Calu3 (cell line): ENCODE data around the gene KDELR1. TPM values are rescaled to one million over a fixed set of nuclear protein-coding genes. Genes with fewer than 3 reads are reported as not detected.

Source experiments
- BruUV-seq: library from RNA; stranded (reverse); fragments of 400-500 nt; replicated peaks from 2 replicates; lab custom pipeline; 2021; lab: Mats Ljungman, UMichigan
- CTCF ChIA-PET: fragments of 300-600 bp; sonication (Branson Sonifier 250); formaldehyde crosslinking; loops from one replicate; lab custom pipeline; 2022; ENCODE audit warnings: antibody characterized with exemption; lab: Charles Lee
- DNase-seq: peaks from one replicate; pipeline ENCODE4 v3.0.0; 2022
- H3K27ac Mint-ChIP-seq: one replicate; pipeline ENCODE4 v1.8.0; 2022; ENCODE audit warnings: mixed read lengths; ENCODE audit not compliant: unreplicated experiment
- H3K27me3 Mint-ChIP-seq: one replicate; pipeline ENCODE4 v1.8.0; 2022; ENCODE audit warnings: mixed read lengths; ENCODE audit not compliant: unreplicated experiment
- H3K36me3 Mint-ChIP-seq: one replicate; pipeline ENCODE4 v1.8.0; 2022; ENCODE audit warnings: mild to moderate bottlenecking, moderate library complexity, mixed read lengths; ENCODE audit not compliant: insufficient read depth, unreplicated experiment
- H3K4me1 Mint-ChIP-seq: one replicate; pipeline ENCODE4 v1.8.0; 2022; ENCODE audit warnings: mild to moderate bottlenecking, low read depth, mixed read lengths; ENCODE audit not compliant: unreplicated experiment
- H3K4me3 Mint-ChIP-seq: one replicate; pipeline ENCODE4 v1.8.0; 2022; ENCODE audit warnings: mild to moderate bottlenecking, low read depth, moderate library complexity, mixed read lengths; ENCODE audit not compliant: unreplicated experiment
- H3K9me3 Mint-ChIP-seq: one replicate; pipeline ENCODE4 v1.8.0; 2022; ENCODE audit warnings: low read depth, mixed read lengths; ENCODE audit not compliant: unreplicated experiment
- CTCF ChIP-seq: fragments of 200-600 bp; IDR thresholded peaks from one replicate; pipeline ENCODE4 v1.8.0; 2022; ENCODE audit warnings: antibody characterized with exemption; ENCODE audit not compliant: unreplicated experiment
- intact Hi-C: fragments of 100-400 bp; cut with micrococcal nuclease; formaldehyde crosslinking; loops from one replicate; pipeline ENCODE4 v1.10.0; 2022; ENCODE audit not compliant: unreplicated experiment
- total RNA-seq: library from RNA; stranded (reverse); gene quantifications from 2 replicates; pipeline ENCODE4 v1.2.3, GENCODE V29; 2022

Gene KDELR1
- total RNA-seq, 1 experiment from 2014 or later = 194 TPM

- Mint-ChIP-seq H3K36me3 (peaks cover 5% of the 10 kb centered on the region), H3K4me3 (no peak overlapping the region), H3K4me1 (peaks cover 15% of the 10 kb centered on the region), H3K27ac (no peak overlapping the region), H3K9me3 (no peaks in the 10 kb centered on the region), H3K27me3 (no peaks in the 10 kb centered on the region)
- CTCF ChIA-PET = no interaction called here
- TF ChIP-seq CTCF = no peak
- intact Hi-C loops = no loop called here
- BruUV-seq = no TSS peak
- DNase-seq = no peak
These were observed 35.9 kb downstream of the KDELR1 start for GRCh38 chr19:48355365-48355954.

DNA sequence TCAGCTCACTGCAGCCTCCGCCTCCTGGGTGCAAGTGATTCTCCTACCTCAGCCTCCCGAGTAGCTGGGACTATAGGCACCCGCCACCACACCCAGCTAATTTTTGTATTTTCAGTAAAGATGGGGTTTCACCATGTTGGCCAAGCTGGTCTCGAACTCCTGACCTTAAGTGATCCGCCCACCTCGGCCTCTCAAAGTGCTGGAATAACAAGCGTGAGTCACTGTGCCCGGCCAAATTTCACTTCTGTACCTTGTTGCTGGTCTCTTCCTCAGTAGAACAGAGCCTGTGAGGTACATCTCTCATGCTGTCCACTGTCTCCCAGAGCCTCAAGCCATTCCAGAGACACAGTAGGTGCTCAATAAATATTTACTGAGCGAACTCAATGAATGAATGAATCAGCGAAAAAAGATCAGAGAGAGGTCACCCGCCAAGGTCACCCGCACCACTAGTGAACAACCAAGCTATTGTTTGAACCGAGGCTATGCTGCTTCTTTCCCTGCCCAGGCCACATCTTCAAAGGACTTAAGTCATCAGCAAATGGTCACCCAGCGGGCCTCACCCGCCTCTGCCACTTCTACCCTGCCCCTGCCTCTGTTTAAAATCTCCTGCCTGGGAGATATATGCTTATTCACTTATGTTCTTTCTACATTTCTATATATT, 36.9 kb downstream of the KDELR1 start:
- peak overlapping the region; percentile 56 for H3K27ac Mint-ChIP-seq
- peaks cover 15% of the 10 kb centered on the region for H3K4me1 Mint-ChIP-seq
- no peak overlapping the region for H3K4me3 Mint-ChIP-seq
- intact Hi-C loops = no loop called here
- H3K27me3 Mint-ChIP-seq = no peaks in the 10 kb centered on the region
- CTCF ChIA-PET = interaction anchor here (0.8 to 1.3 kb wide), 3 partner anchors 9 to 37 kb away, joined by 3 to 14 read pairs (median 3); partner anchors contain the start of genes KDELR1, SYNGR4 and TMEM143
- BruUV-seq = no TSS peak
- DNase-seq = peak; percentile 77
- H3K9me3 Mint-ChIP-seq = no peaks in the 10 kb centered on the region
- peaks cover 5% of the 10 kb centered on the region for H3K36me3 Mint-ChIP-seq
- no peak for TF ChIP-seq CTCF

DNA sequence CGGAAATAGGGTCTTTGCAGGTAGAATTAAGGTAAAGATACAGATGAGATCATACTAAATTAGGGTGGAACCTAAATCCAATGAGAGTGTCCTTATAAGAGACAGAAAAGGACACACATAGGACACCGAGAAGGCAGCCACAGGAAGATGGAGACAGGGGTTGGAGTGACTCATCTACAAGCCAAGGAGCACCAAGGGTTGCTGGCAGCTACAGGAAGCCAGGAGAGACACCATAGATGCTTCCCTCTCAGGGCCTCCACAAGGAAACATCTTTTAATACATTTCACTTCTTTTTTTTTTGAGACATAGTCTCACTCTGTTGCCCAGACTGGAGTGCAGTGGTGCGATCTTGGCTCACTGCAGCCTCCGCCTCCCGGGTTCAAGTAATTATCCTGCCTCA, 37.7 kb downstream of the KDELR1 start:
- CTCF ChIA-PET = interaction anchor here (0.9 to 1.3 kb wide), 3 partner anchors 10 to 39 kb away, joined by 3 to 14 read pairs (median 4); partner anchors contain the start of genes KDELR1, SYNGR4 and TMEM143
- H3K4me3 Mint-ChIP-seq = no peak overlapping the region
- H3K4me1 Mint-ChIP-seq = peaks cover 15% of the 10 kb centered on the region
- no peaks in the 10 kb centered on the region for H3K9me3 Mint-ChIP-seq
- H3K36me3 Mint-ChIP-seq = peaks cover 5% of the 10 kb centered on the region
- DNase-seq = no peak
- no peak for TF ChIP-seq CTCF
- no TSS peak for BruUV-seq
- intact Hi-C loops = no loop called here
- H3K27ac Mint-ChIP-seq = no peak overlapping the region
- no peaks in the 10 kb centered on the region for H3K27me3 Mint-ChIP-seq

DNA sequence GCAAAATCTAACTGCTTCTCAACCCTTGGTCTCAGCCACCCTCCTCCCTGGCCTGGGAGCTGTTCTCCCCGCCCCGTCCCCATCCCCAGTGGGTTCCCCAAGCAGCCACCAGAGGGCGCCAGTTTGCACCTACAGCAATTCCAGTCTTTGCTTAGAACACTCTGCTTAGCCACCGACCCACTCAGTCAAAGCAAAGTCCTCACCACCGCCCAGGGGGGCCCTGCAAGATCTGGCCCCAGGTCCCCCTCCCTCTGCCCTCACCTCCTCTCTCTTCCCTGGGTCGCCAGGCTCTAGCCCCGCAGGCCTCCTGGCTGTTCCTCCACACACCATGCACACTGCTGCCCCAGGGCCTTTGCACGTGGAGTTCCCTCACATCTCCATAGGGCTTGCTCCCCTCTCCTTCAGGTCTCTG, 40.0 kb downstream of the KDELR1 start:
- BruUV-seq = no TSS peak
- TF ChIP-seq CTCF = peak; percentile 76
- Mint-ChIP-seq H3K9me3 (no peaks in the 10 kb centered on the region), H3K36me3 (peaks cover 5% of the 10 kb centered on the region), H3K27ac (no peak overlapping the region), H3K4me3 (no peak overlapping the region), H3K4me1 (peaks cover 15% of the 10 kb centered on the region), H3K27me3 (no peaks in the 10 kb centered on the region)
- intact Hi-C loops = no loop called here
- peak; percentile 80 for DNase-seq
- CTCF ChIA-PET = interaction anchor here (0.5 to 1.6 kb wide), 5 partner anchors 12 to 233 kb away, joined by 3 to 11 read pairs (median 6); partner anchors contain the start of genes SYNGR4 and TMEM143
